NT2/D1 (cell line): ENCODE results near the gene THBD.

ENCODE experiments used
- DNase-seq: peaks from one replicate; pipeline ENCODE4 v3.0.0-alpha.2; 2011; ENCODE audit warnings: low read depth, low spot score
- H3K27me3 ChIP-seq: 2 replicates; pipeline ENCODE4 v1.6.0; 2011; ENCODE audit warnings: mild to moderate bottlenecking; ENCODE audit not compliant: insufficient read length, insufficient read depth
- H3K36me3 ChIP-seq: 2 replicates; pipeline ENCODE4 v1.6.1; 2011; ENCODE audit warnings: mild to moderate bottlenecking, low read length, mixed read lengths; ENCODE audit not compliant: insufficient read depth, insufficient read length
- H3K4me1 ChIP-seq: 2 replicates; pipeline ENCODE4 v1.5.1; 2011; ENCODE audit not compliant: insufficient read depth, insufficient read length
- H3K4me3 ChIP-seq: 2 replicates; pipeline ENCODE4 v1.5.1; 2011; ENCODE audit warnings: low read depth; ENCODE audit not compliant: insufficient read length
- H3K9ac ChIP-seq: 2 replicates; pipeline ENCODE4 v1.6.0; 2011; ENCODE audit warnings: low read depth; ENCODE audit not compliant: insufficient read length
- H3K9me3 ChIP-seq: 2 replicates; pipeline ENCODE4 v1.5.1; 2011; ENCODE audit warnings: mild to moderate bottlenecking, low read length; ENCODE audit not compliant: insufficient read depth
- SUZ12 ChIP-seq: IDR thresholded peaks from 2 replicates; pipeline ENCODE4 v1.6.1; 2011; ENCODE audit not compliant: insufficient read length, insufficient read depth; ENCODE audit errors: extremely low read depth
- YY1 ChIP-seq: IDR thresholded peaks from 2 replicates; pipeline ENCODE4 v1.6.1; 2011; ENCODE audit not compliant: insufficient read length, insufficient read depth
- ZNF274 ChIP-seq: IDR thresholded peaks from 2 replicates; pipeline ENCODE4 v1.6.1; 2011; ENCODE audit warnings: mild to moderate bottlenecking, low read depth, low read length

Gene THBD

GRCh38 chr20:23083553-23084220, 34.2 kb upstream of the THBD start:
- no peak overlapping the region for H3K9ac ChIP-seq
- H3K36me3 ChIP-seq, result no peaks in the 10 kb centered on the region
- H3K27me3 ChIP-seq, result no peaks in the 10 kb centered on the region
- no peak for DNase-seq
- H3K4me1 ChIP-seq, result peaks cover 2% of the 10 kb centered on the region
- no peak for TF ChIP-seq SUZ12
- TF ChIP-seq YY1, result no peak
- no peak for TF ChIP-seq ZNF274
- no peaks in the 10 kb centered on the region for H3K9me3 ChIP-seq
- H3K4me3 ChIP-seq, result no peak overlapping the region

GRCh38 chr20:23082846-23083552, 33.5 kb upstream of the THBD start:
- TF ChIP-seq ZNF274 (no peak), SUZ12 (no peak), YY1 (no peak)
- no peak for DNase-seq
- peaks cover 2% of the 10 kb centered on the region for H3K4me1 ChIP-seq
- no peaks in the 10 kb centered on the region for H3K36me3 ChIP-seq
- no peaks in the 10 kb centered on the region for H3K9me3 ChIP-seq
- H3K9ac ChIP-seq, result no peak overlapping the region
- H3K27me3 ChIP-seq, result no peaks in the 10 kb centered on the region
- H3K4me3 ChIP-seq, result no peak overlapping the region

- no peaks in the 10 kb centered on the region for H3K36me3 ChIP-seq
Observed at GRCh38 chr20:23081263-23081819, 31.9 kb upstream of the THBD start.

GRCh38 chr20:23080521-23080920, 31.0 kb upstream of the THBD start:
- no peaks in the 10 kb centered on the region for H3K9me3 ChIP-seq
- no peak overlapping the region for H3K4me3 ChIP-seq
- no peaks in the 10 kb centered on the region for H3K4me1 ChIP-seq
- no peak for TF ChIP-seq SUZ12
- TF ChIP-seq ZNF274, result no peak
- TF ChIP-seq YY1, result no peak
- no peaks in the 10 kb centered on the region for H3K27me3 ChIP-seq
- no peaks in the 10 kb centered on the region for H3K36me3 ChIP-seq
- no peak for DNase-seq
- no peak overlapping the region for H3K9ac ChIP-seq

More at GRCh38 chr20:23081263-23081819, 31.9 kb upstream of the THBD start:
- Histone ChIP-seq H3K4me1 (peaks cover 2% of the 10 kb centered on the region), H3K4me3 (no peak overlapping the region), H3K9ac (no peak overlapping the region), H3K9me3 (no peaks in the 10 kb centered on the region), H3K27me3 (no peaks in the 10 kb centered on the region)
- no peak for DNase-seq
- TF ChIP-seq YY1 (no peak), ZNF274 (no peak), SUZ12 (no peak)

GRCh38 chr20:23079926-23080325, 30.5 kb upstream of the THBD start:
- no peak for TF ChIP-seq ZNF274
- TF ChIP-seq YY1, result no peak
- no peak for TF ChIP-seq SUZ12
- Histone ChIP-seq H3K4me1 (no peaks in the 10 kb centered on the region), H3K4me3 (no peak overlapping the region), H3K36me3 (no peaks in the 10 kb centered on the region), H3K9ac (no peak overlapping the region), H3K9me3 (no peaks in the 10 kb centered on the region), H3K27me3 (no peaks in the 10 kb centered on the region)
- DNase-seq, result no peak

GRCh38 chr20:23079016-23079351, 29.5 kb upstream of the THBD start:
- Histone ChIP-seq H3K9ac (no peak overlapping the region), H3K27me3 (no peaks in the 10 kb centered on the region), H3K9me3 (no peaks in the 10 kb centered on the region), H3K4me3 (no peak overlapping the region), H3K36me3 (no peaks in the 10 kb centered on the region), H3K4me1 (no peaks in the 10 kb centered on the region)
- DNase-seq, result no peak
- TF ChIP-seq SUZ12 (no peak), YY1 (no peak), ZNF274 (no peak)

GRCh38 chr20:23078351-23079015, 29.0 kb upstream of the THBD start:
- Histone ChIP-seq H3K27me3 (no peaks in the 10 kb centered on the region), H3K4me3 (no peak overlapping the region), H3K9me3 (no peaks in the 10 kb centered on the region), H3K9ac (no peak overlapping the region), H3K4me1 (no peaks in the 10 kb centered on the region), H3K36me3 (no peaks in the 10 kb centered on the region)
- DNase-seq, result no peak
- TF ChIP-seq YY1, result no peak
- TF ChIP-seq SUZ12, result no peak
- TF ChIP-seq ZNF274, result no peak
